GM12878 (cell line): ENCODE results near the gene STK4.
A peak's percentile ranks its signal among the peaks of the same experiment; 100 is the strongest.

Experiments
- CEBPB ChIP-seq, 2 experiments: fragments of 150-350 bp in 1 of 2; IDR thresholded peaks; 2 replicates each; pipeline ENCODE4 v1.6.1; 2012 to 2014; ENCODE audit warnings: low read depth in 2 of 2, low read length in 2 of 2, borderline replicate concordance in 1 of 2, inconsistent platforms in 1 of 2
- EZH2 ChIP-seq: IDR thresholded peaks from 2 replicates; pipeline ENCODE4 v1.6.1; 2012; ENCODE audit warnings: low read depth, mild to moderate bottlenecking, control low read depth, inconsistent platforms, low read length, borderline replicate concordance; ENCODE audit not compliant: control insufficient read depth
- MXI1 ChIP-seq: fragments of 150-350 bp; IDR thresholded peaks from 2 replicates; pipeline ENCODE4 v1.6.1; 2011; ENCODE audit warnings: low read depth, mild to moderate bottlenecking, inconsistent platforms, low read length, improper control_type of control experiment
- PBX3 ChIP-seq: IDR thresholded peaks from 2 replicates; pipeline ENCODE4 v1.6.1; 2011; ENCODE audit warnings: mild to moderate bottlenecking, low read depth, low read length, moderate library complexity; ENCODE audit not compliant: insufficient replicate concordance
- POLR2A ChIP-seq: IDR thresholded peaks from 2 replicates; pipeline ENCODE4 v1.6.1; 2011; ENCODE audit warnings: low read depth, mild to moderate bottlenecking, low read length
- RELA ChIP-seq: fragments of 450-650 bp; IDR thresholded peaks from 2 replicates; pipeline ENCODE4 v1.8.0; 2014; ENCODE audit warnings: borderline replicate concordance; ENCODE audit not compliant: partially characterized antibody
- TCF7 ChIP-seq: IDR thresholded peaks from 2 replicates; pipeline ENCODE4 v1.6.1; 2014; ENCODE audit warnings: antibody characterized with exemption, borderline replicate concordance
- TF ChIP-seq, protein P1 (sequence below): IDR thresholded peaks from 2 replicates; pipeline ENCODE4 v1.6.1; 2012; ENCODE audit warnings: low read depth, low read length, improper control_type of control experiment
- TF ChIP-seq, protein P2 (sequence below): IDR thresholded peaks from 2 replicates; pipeline ENCODE4 v1.6.1; 2011; ENCODE audit warnings: borderline replicate concordance, low read depth, mild to moderate bottlenecking, moderate library complexity, mixed read lengths, low read length; ENCODE audit not compliant: insufficient read depth; ENCODE audit errors: extremely low read length

- TF ChIP-seq EZH2, result no peak
- no peak for TF ChIP-seq PBX3
- peak in 1 of 2 experiments; percentile 70; a peak in 1 of 4 replicates for TF ChIP-seq CEBPB (IDR thresholded peaks at IDR 0.05; ENCODE audit: borderline replicate concordance in 1 of 2, low read depth in 2 of 2, low read length in 2 of 2)
- TF ChIP-seq, protein P1, sequence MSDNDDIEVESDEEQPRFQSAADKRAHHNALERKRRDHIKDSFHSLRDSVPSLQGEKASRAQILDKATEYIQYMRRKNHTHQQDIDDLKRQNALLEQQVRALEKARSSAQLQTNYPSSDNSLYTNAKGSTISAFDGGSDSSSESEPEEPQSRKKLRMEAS, result peak; percentile 18; the same call in 1 of the 2 replicates
- no peak for TF ChIP-seq POLR2A
- peak; percentile 45; the same call in 1 of the 2 replicates for TF ChIP-seq MXI1
- no peak for TF ChIP-seq TCF7
- TF ChIP-seq, protein P2, sequence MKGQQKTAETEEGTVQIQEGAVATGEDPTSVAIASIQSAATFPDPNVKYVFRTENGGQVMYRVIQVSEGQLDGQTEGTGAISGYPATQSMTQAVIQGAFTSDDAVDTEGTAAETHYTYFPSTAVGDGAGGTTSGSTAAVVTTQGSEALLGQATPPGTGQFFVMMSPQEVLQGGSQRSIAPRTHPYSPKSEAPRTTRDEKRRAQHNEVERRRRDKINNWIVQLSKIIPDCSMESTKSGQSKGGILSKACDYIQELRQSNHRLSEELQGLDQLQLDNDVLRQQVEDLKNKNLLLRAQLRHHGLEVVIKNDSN, result no peak
- no peak for TF ChIP-seq RELA
Observed at GRCh38 chr20:45052698-45053429, 86.6 kb downstream of the STK4 start.
